ENCODE results near the gene RPS15.

Gene RPS15

DNA sequence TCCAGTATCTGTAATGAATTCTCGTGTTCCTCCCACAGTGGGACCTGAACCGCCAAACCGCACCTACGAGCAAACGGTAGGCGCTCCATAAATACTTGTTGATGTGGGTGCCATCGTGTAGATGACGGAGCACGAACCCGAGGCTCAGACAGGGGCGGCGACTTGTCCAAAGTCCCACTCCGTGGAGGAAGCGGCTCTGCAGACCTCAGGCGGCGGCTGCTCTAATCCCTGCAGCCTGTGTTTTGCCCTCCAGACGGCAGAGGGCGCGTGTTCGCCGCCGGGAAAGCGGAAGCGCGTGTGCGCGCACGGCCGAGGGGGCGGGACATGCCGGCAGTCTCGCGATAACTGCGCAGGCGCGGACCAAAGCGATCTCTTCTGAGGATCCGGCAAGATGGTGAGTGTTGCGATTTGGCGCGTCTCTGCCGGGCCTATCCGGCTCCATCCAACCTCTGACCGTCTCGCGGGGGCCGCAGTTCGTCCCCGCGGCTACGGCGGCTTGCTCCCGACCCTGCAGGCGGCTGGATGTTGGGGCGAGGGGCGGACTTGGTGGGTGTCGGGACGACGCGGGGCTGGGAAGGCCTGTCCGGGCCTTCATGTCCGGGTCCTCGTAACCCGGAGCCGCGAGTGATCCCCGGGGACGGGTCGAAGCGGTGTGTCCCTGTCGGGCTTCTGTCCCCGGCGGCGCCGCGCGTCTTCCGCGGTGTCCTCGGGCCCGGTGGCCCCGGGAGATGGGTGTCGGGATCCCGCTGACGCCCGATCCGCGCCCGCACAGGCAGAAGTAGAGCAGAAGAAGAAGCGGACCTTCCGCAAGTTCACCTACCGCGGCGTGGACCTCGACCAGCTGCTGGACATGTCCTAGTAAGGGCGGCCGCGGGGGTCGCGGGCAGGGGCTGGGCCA is at the start of gene RPS15:
Gene RPS15 (plus strand): TSS at position 362 of the 898 bp plus-strand sequence. CDS start 30 bp downstream, at position 392.
- DNase-seq (ENCODE audit: low read depth in 2 of 2), result peak; percentile 86 to 93

DNA sequence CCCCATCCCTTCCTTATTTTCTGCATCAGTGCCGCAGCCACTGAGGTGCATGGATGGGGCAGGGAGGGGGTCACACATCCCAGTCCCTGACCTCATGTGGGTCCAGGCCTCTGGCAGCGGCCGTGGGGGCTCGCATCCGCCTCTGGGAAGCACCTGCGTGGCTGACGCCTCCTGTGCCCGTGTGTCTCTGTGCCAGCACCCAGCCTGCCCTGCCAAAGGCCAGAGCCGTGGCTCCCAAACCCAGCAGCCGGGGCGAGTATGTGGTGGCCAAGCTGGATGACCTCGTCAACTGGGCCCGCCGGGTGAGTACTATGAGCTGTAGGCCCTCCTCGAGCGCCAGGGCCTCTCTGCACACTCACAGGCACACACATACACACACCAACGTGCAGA is 49.6 kb upstream of the RPS15 start:
- DNase-seq (ENCODE audit: low read depth in 2 of 2), result no peak

DNA sequence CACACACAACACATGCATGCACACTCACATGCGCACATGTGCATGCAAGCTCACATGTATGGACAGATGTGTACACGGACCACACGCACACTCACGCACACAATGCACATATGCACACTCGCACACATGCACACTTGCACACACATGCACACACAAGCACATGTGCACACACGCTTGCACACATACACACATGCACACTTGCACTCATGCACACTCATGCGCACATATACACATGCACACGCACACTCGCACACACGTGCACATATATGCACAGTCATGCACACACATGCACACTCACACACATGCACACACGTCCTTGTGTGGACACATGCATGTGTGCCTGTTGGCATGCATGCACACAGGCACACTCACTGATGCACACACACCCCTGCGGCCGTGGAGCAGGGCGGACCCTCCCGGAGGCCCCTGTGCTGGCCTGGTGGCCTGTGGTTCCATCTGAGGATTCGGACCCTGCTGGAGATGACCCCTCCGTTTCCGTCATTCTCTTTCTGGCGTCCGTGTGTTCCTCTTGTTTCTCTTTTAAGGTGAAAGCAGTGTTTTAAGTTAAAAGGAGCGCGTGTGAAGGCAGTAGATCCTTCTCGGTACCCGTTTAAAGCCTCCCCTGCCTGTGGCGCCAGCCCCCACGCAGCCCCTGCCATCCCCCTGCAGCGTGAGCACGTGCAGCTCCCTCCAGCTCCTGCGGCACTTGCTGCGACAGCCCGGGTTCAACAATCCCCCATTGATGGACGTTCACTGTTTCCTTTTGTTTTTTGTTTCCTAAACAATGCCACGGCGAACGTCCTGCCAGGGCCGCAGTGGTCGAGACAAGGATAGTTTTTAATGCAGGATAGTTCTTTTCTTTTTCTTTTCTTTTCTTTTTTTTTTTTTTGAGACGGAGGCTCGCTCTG is 48.9 kb upstream of the RPS15 start:
- no peak for DNase-seq (ENCODE audit: low read depth in 2 of 2)

DNA sequence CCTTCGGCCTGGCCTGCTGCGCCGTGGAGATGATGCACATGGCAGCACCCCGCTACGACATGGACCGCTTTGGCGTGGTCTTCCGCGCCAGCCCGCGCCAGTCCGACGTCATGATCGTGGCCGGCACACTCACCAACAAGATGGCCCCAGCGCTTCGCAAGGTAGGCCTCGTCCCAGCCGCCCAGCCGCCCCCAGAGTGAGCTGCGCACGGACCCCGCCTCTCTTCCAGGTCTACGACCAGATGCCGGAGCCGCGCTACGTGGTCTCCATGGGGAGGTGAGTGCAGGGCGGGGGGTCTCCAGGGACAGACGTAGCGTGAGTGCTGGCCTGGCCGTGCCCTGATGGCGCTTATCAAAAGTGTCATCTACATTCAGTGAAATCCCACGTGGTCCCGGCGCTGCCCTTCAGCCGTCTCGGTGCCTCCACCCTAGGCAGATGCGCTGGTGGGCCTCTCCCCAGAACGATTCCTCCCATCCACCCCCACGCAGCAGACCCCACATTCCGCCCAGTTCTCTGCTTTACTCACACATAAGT is 47.2 kb upstream of the RPS15 start:
- DNase-seq (ENCODE audit: low read depth in 2 of 2), result no peak

DNA sequence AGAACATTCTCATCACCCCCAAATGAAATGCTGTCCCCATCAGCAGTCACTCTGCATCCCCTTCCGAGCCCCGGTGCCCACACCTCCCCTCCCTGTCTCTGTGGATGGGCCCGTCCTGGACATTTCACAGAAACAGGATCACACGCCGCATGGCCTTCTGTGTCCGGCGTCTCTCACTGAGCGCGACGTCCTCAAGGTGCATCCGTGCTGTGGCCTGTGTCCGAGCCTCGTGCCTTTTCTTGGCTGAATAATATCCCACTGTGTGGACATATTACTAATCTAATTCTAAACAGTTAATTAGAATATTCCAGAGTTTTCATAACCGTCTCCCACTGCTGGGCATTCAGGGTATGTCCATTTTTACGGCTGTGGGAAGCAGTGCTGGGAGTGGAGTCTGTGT is 45.8 kb upstream of the RPS15 start:
- no peak for DNase-seq (ENCODE audit: low read depth in 2 of 2)

DNA sequence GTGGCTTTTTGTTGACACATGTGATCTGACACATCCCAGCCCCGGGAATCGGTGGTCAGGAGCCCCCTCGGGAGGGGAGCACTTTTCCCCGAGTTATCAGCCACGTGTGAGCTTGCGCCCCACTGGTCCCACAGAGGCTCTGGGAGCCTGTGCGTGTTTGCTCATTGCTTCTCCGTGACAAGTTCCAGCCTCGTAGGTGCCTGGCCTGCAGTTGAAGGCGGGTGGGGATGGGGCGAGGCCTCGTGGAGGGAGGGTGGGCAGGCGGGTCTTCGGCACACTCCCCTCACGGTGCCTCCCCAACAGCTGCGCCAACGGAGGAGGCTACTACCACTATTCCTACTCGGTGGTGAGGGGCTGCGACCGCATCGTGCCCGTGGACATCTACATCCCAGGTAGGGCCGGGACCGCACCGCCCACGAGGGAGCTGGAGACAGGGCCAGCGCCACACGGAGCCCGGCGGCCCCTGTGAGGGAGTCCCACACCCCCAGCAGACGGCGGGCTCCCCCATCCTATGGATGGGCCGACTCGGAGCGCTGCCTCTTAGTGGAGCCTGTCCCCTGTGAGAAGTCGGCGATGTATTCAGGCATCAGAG is 45.2 kb upstream of the RPS15 start:
- no peak for DNase-seq (ENCODE audit: low read depth in 2 of 2)

DNA sequence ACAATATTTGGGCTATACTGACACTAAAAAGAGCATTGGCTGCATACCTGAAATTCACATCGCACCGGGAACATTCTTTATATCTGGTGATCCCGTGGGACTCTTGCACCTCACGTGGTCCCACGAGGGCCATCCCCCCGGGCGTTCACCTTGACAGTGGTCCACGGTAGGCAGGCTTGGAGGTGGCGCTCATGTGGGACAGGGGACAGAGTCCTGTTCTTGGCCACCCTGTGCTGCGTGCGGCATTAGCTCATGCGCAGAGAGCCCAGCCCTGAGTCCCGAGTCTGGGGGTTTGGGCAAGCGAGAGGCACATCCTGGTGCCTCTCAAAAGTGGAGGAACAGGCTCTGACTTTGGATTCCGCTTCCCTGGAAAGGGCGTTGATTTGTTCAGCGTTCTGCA is 44.4 kb upstream of the RPS15 start:
- DNase-seq (ENCODE audit: low read depth in 2 of 2), result no peak

DNA sequence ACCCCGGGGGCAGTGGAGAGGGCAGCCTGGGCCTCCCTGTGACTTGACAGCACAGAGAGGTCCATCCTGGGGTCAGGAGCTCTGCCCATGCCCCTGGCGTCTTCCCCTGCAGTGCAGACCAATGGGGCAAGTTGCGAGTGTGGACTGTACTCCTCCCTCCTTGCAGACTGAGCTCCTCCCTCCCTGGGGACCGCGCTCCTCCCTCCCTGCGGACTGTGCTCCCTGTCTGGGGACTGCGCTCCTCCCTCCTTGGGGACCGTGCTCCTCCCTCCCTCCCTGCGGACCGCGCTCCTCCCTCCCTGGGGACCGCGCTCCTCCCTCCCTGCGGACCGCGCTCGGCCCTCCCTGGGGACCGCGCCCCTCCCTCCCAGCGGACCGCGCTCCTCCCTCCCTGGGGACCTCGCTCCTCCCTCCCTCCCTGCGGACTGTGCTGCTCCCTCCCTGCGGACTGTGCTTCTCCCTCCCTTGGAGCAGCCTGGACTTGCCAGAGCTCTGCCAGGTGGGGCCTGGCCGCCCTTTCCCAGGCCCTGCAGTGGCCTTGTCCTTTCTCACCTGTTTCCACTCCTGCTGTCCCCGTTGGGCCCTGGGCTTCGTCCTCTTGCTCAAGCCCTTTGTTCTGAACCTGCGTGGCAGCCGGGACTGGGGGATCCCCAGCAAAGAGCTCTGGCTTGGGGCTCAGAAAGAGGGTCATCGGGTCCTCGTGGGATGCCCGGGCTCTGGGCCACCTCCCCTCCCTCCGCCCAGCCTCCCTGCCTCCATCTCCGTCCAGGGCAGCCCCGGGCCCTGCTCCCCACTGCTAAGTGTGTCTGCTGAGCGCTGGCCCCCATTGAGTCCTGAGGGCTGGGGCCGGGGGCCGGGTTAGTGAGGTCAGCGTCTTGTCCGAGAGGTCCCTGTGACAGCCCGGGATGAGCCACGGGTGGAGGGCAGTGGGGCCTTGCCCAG is 43.7 kb upstream of the RPS15 start:
- DNase-seq (ENCODE audit: low read depth in 2 of 2), result no peak

DNA sequence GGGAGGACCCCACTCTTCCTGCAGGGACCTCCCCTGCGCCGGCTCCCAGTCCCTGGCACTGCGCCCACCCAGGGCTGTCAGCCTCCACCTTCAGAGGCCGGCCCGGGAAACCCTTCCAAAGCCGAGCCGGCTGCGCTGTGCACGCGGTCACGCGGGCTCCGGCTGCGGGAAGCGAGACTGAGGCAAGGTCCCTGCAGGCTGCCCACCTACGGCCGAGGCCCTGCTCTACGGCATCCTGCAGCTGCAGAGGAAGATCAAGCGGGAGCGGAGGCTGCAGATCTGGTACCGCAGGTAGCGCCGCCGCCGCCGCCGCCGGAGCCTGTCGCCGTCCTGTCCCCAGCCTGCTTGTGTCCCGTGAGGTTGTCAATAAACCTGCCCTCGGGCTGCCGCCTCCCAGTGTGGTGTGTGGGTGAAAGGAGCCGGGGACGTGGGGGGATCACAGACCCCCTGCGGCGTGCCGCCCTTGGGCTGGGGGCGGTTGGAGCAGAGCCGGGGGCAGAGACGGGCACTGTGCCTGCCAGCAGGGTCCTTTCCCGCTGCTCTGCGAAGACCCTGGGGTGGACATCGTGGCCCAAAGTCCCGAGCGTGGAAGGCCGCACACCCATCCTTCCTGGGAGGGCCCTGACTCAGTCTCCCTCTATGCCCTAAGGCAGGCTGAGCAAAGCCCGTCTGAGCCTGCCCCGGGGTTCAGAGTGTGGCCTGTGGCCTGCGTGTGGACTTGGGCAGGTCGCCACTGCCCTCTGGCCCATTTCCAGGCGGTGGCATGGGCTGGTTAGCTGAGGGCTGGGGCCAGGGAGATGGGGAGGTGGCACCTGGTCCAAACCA is 42.8 kb upstream of the RPS15 start:
- DNase-seq (ENCODE audit: low read depth in 2 of 2), result no peak

DNA sequence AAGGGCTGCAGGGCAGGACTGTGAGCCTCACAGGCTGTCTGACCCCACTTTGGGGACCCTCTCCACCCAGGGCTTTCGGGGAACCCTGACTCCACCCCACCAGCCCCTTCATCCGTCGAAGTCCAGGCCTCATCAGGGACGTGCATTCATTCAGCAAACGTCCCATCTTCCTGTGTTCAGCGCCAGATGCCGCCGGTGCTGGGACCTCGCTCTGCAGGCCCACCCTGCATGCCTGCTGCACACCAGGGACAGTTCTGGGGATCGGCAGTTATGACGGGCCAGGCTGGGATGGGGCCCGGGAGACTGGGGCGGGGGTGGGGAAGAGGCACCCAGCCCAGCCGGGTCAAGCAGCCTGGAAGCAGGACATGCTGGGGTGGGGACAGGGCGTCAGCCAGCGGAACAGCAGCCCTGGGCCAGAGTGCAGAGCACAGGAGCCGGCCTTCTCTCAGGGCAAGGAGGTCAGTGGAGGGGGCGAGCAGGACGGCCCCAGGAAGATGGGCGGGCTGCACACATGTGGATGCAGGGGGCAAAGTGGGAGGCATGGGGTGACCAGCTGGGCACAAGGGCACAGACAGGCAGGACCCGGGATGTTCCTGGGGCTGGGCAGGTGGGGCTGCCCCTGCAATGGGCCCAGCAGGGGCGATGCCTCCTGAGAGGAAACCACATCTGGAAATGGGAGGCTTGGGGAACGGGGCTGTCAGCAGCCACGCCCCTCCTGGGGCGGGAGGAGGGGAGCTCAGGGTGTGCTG is 42.0 kb upstream of the RPS15 start:
- no peak for DNase-seq (ENCODE audit: low read depth in 2 of 2)

DNA sequence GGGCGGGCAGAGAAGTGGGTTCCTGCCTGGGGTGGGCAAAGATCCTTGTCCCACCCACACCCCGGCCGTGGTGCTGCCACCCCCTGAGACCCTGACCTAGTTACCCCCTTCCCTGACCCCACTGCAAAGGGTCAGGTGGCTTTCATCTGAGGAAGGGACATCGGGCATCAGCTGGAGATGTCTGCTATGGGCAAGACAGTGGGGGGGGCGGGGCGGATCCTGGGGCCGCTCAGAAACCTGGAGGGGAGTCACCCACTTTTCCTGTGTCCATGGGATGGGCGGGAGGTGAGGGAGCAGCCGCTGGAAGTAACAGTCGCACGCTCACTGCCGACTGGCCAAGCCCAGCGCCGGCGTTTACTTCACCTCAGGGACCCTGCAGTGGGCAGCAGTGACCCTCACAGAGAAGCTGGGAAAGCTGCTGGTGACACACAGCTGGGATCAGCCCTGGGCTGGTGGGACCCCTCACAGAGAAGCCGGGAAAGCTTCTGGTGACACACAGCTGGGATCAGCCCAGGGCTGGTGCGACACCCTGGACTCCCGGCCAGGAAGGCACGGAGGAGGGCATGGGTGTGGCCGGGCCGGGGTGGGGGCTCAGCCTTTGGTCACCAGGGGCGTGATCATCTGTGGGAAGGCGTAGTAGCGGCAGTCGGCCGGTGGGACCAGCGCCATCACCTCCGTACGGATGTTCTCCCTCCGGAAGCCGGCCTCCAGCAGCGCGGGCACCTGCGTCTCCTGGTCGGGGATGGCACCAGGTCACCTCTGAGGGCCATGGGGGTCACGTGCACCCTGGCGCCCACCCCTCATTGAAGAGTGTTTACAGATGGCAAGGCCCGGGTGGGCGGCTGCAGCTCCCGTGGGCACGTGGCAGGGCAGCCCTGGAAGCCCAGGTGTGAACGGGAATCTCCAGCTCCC is 41.2 kb upstream of the RPS15 start:
- DNase-seq (ENCODE audit: low read depth in 2 of 2), result no peak

DNA sequence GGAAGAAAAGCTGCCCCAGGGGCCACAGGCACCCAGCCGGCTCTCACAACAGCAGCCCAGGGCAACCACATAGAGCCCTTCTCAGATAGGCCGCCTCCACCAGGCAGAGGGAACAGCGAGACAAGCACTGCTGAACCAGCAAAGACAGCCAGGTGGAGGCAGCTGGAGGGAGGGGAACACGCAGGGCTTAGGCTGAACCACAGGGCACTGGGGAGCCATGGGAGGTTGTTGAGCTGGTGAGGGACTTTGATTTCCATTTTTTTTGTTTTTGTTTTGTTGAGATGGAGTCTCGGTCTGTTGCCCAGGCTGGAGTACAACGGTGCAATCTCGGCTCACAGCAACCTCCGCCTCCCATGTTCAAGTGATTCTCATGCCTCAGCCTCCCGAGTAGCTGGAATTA is 40.4 kb upstream of the RPS15 start:
- DNase-seq (ENCODE audit: low read depth in 2 of 2), result no peak

DNA sequence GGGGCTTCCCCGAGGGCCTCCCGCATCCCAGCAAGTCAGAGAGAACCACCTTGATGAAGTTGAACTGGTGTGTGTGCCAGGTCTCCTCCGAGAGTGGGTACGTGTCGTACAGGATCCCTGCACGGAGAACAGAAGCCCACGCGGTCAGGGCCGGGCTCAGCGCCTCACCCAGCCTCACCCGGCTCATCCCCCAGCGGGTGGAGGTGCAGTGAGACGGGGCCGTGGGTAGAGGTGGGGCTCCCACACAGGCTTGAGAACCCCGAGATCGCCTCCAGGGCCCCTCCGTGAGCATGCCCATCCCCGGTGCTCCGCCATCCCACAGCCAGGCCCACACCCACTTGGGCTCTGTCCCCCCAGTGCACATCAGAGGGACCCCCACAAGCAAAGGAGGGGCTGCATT is 39.1 kb upstream of the RPS15 start:
- DNase-seq (ENCODE audit: low read depth in 2 of 2), result no peak

DNA sequence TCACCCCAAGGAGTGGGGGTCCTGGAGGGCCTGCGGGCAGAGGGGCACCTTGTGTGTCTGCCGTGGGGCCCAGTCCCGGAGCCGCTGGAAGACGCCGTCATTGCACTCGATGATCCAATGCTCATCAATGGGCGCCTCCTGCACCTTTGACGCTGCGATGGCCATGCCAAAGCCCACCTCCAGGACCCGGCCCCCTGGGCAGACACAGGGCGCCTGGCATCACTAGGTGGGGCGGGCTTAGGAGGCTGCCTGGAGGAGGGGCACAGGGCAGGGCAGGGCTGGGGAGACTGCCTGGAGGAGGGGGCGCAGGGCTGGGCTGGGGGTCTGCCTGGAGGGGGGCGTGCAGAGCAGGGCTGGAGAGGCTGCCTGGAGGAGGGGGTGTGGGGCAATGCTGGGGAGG is 38.5 kb upstream of the RPS15 start:
- no peak for DNase-seq (ENCODE audit: low read depth in 2 of 2)

DNA sequence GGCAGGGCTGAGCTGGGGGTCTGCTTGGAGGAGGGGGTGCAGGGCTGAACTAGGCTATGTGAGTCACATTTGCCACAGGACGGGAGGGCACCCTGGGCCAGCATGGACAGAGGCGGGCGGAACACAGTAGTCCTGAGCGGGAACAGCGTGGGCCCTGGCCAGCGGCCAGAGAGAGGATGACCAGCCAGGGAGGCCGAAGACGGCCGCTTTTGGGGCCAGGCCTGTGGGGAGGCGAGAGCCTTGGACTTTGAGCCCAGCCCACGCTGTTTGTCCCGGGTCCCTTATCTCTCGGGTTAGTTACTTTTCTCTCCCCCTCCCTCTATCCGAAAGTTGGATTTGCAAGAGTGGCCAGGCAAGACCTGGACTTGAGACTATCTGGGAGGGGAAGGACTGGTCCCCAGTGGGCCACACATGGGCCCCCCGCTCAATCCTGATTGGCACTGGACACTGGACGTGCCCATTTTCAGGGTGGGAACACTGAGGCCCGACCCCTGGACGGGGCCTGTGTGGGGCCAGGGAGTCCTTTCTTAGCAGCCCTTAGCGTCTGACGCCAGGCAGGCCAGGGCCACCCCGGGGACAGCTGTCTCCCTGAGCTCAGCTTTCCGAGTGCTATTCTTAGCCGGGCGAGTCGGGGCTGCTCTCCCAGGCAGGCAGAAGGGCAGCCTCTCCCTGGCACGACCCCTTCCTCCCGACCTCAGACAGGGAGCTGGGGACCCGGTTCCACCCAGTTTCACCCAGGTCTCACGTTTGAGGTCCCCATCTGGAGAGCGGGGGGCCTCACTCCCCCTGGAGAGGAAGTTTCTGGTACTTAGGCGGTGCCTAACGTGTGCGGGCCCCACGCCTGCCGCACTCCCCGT is 37.7 kb upstream of the RPS15 start:
- DNase-seq (ENCODE audit: low read depth in 2 of 2), result no peak

DNA sequence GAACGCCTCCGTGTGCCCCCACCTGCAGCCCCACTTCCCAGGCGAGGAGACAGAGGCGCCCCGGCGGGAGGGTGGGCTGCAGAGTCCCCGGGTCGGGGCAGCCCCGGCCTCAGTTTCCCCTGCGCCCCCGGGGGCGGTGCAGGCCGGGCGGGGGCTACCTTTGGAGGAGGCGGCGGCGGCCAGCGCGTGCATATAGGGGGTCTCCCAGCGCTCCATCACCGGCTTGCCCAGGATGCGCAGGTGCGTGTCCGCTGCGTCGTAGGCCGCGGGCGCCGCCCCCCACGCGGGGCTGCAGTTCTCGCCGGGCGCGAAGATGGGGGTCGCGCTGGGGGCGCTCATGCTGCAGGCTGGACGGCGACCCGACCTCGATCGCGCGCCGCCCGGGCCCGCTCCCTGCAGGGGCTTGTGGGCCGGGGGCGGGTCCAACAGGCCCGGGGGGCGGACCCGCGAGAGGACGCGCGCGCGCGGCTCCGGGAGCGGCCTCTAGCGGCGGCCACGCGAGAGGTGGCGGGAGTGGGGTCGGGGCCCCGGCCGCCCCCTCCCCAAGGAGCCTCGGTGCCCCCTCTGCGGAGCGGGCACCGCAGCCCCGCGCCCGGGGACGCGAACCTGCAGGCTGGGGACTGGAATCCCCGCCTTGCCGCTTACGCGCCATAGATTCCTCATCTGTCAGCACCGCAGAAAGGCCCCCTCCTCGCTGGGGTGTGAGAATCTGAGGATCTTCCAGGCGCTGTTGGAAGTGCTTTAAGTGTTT is 36.9 kb upstream of the RPS15 start, which contains the start of gene GAMT:
Gene GAMT (minus strand): TSS at position 405 of the 751 bp plus-strand sequence. CDS start 66 bp downstream, at position 339.
- DNase-seq (ENCODE audit: low read depth in 2 of 2), result peak in 1 of 2 donors; percentile 57

DNA sequence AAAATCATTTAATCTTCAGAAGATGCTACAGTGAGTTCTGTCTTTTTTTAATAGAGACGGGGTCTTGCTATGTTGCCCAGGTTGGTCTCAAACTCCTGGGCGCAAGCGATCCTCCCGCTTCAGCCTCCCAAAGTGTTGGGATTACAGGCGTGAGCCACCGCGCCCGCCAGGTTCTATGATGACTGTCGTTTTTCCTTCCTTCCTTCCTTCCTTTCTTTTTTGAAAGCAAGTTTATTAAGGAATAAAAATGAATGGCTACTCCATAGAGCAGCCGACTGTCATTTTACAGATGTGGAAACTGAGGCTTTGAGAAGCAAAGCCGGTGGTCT is 36.3 kb upstream of the RPS15 start:
- no peak for DNase-seq (ENCODE audit: low read depth in 2 of 2)

All from stimulated activated CD8-positive, alpha-beta memory T cell treated with anti-CD3 and anti-CD28 coated beads, Interleukin-7, amount 100 ng/mL, for 4 hours (primary cell).